Hepatocyte (in vitro differentiated cells): ENCODE data around the gene HNF1B. TPM values are rescaled to one million over a fixed set of nuclear protein-coding genes. Genes with fewer than 3 reads are reported as not detected.

Source experiments
- DNase-seq: peaks from one replicate; pipeline ENCODE4 v3.0.0-alpha.2; 2016; ENCODE audit warnings: low spot score
- H2AFZ ChIP-seq: fragments of 200-600 bp; sonication (generic); 2 replicates; pipeline ENCODE4 v1.6.0; 2016; ENCODE audit warnings: antibody characterized with exemption, mild to moderate bottlenecking
- H3K27ac ChIP-seq: fragments of 200-600 bp; sonication (generic); 2 replicates; pipeline ENCODE4 v1.5.1; 2016; ENCODE audit warnings: mild to moderate bottlenecking
- H3K27me3 ChIP-seq: fragments of 200-600 bp; sonication (generic); 2 replicates; pipeline ENCODE4 v1.6.1; 2016
- H3K36me3 ChIP-seq: fragments of 200-600 bp; sonication (generic); replicated peaks from 2 replicates; pipeline ENCODE4 v1.5.1; 2016; ENCODE audit warnings: low read depth; ENCODE audit not compliant: insufficient read depth
- H3K4me1 ChIP-seq: fragments of 200-600 bp; sonication (generic); 2 replicates; pipeline ENCODE4 v1.5.1; 2016; ENCODE audit warnings: mild to moderate bottlenecking, moderate library complexity; ENCODE audit not compliant: insufficient read depth
- H3K4me2 ChIP-seq: fragments of 200-600 bp; sonication (generic); 2 replicates; pipeline ENCODE4 v1.6.0; 2016
- H3K4me3 ChIP-seq: fragments of 200-600 bp; sonication (generic); 2 replicates; pipeline ENCODE4 v1.5.1; 2016; ENCODE audit warnings: mild to moderate bottlenecking
- H3K79me2 ChIP-seq: fragments of 200-600 bp; sonication (generic); 2 replicates; pipeline ENCODE4 v1.6.0; 2017; ENCODE audit warnings: mild to moderate bottlenecking
- H3K9me2 ChIP-seq: fragments of 200-600 bp; sonication (generic); replicated peaks from 2 replicates; pipeline ENCODE4 v1.6.0; 2017; ENCODE audit warnings: mild to moderate bottlenecking; ENCODE audit not compliant: insufficient read depth
- H3K9me3 ChIP-seq: fragments of 200-600 bp; sonication (generic); 2 replicates; pipeline ENCODE4 v1.5.1; 2016; ENCODE audit warnings: low read depth, mild to moderate bottlenecking
- H4K20me1 ChIP-seq: fragments of 200-600 bp; sonication (generic); 2 replicates; pipeline ENCODE4 v1.6.0; 2016; ENCODE audit warnings: mild to moderate bottlenecking; ENCODE audit not compliant: insufficient read depth, poor library complexity, severe bottlenecking
- CTCF ChIP-seq: fragments of 200-600 bp; sonication (generic); IDR thresholded peaks from 2 replicates; pipeline ENCODE4 v1.5.1; 2016; ENCODE audit warnings: antibody characterized with exemption, mild to moderate bottlenecking; ENCODE audit not compliant: poor library complexity
- EZH2 ChIP-seq: fragments of 200-600 bp; sonication (generic); IDR thresholded peaks from 2 replicates; pipeline ENCODE4 v1.6.1; 2016; ENCODE audit warnings: antibody characterized with exemption, mild to moderate bottlenecking, borderline replicate concordance
- EZH2phosphoT487 ChIP-seq: fragments of 200-600 bp; sonication (generic); IDR thresholded peaks from one replicate; pipeline ENCODE4 v1.6.1; 2018; ENCODE audit warnings: antibody characterized with exemption, mild to moderate bottlenecking, low read depth, moderate library complexity; ENCODE audit not compliant: unreplicated experiment, severe bottlenecking
- WGBS: methylation state at CpG from one replicate; pipeline ENCODE4 v1.1.6; 2016; ENCODE audit warnings: low lambda C conversion rate; ENCODE audit errors: missing lambda C conversion rate; 5-methylcytosine and 5-hydroxymethylcytosine counted together
- polyA plus RNA-seq: library from polyadenylated mRNA; unstranded; fragments of >200 nt; fragmentation: Nextera tagmentation; extraction: Ambion mirVana; gene quantifications from 2 replicates; pipeline ENCODE4 v1.2.1, GENCODE V29; 2016
- total RNA-seq: library from RNA; depleted of rRNA; stranded (reverse); fragments of >200 nt; gene quantifications from 2 replicates; pipeline ENCODE4 v1.2.3, GENCODE V29; 2014

The HNF1B gene
- total and polyA plus RNA-seq, 2 experiments from 2014 or later: 8.8 to 18.2 TPM

- no peak overlapping the region for H3K4me2 ChIP-seq
- H2AFZ ChIP-seq: no peak overlapping the region
- H3K9me2 ChIP-seq: no peaks in the 10 kb centered on the region
- peaks cover 17% of the 10 kb centered on the region for H3K4me1 ChIP-seq
- H3K79me2 ChIP-seq: peaks cover under 1% of the 10 kb centered on the region
- H3K4me3 ChIP-seq: no peak overlapping the region
- whole genome bisulfite sequencing: 39% methylated on average over 1 of the region's 1 CpG
- no peaks in the 10 kb centered on the region for H3K9me3 ChIP-seq
- H3K36me3 ChIP-seq: no peaks in the 10 kb centered on the region
- TF ChIP-seq EZH2: no peak
- TF ChIP-seq CTCF: no peak
- TF ChIP-seq EZH2phosphoT487: no peak
- peak overlapping the region; percentile 40 for H3K27ac ChIP-seq
- no peaks in the 10 kb centered on the region for H4K20me1 ChIP-seq
- peaks cover 6% of the 10 kb centered on the region for H3K27me3 ChIP-seq
- no peak for DNase-seq
These were observed 97.0 kb downstream of the HNF1B start for GRCh38 chr17:37647856-37648255.

GRCh38 chr17:37643869-37644268 lies 101.0 kb downstream of the HNF1B start:
- Histone ChIP-seq H3K4me3 (peak overlapping the region; percentile 11), H3K27ac (peak overlapping the region; percentile 79)
- WGBS: 8% methylated on average over 3 of the region's 3 CpGs

GRCh38 chr17:37643118-37643766 lies 101.6 kb downstream of the HNF1B start, which contains the start of gene DDX52:
Gene DDX52 (minus strand): TSS chr17:37643446. CDS start chr17:37643420, 26 bp downstream.
- Histone ChIP-seq H4K20me1 (peaks cover 10% of the 10 kb centered on the region), H3K79me2 (peaks cover 45% of the 10 kb centered on the region), H3K27me3 (peaks cover 2% of the 10 kb centered on the region), H3K36me3 (no peaks in the 10 kb centered on the region), H3K27ac (peak within 1 kb of the TSS; percentile 92), H3K4me1 (peaks cover 23% of the 10 kb centered on the region), H3K9me3 (no peaks in the 10 kb centered on the region), H2AFZ (peak within 1 kb of the TSS; percentile 47), H3K4me2 (peak within 1 kb of the TSS; percentile 82), H3K9me2 (no peaks in the 10 kb centered on the region), H3K4me3 (peak within 1 kb of the TSS; percentile 80)
- WGBS: 2% methylated on average over 43 of the region's 43 CpGs
- no peak for TF ChIP-seq EZH2phosphoT487
- TF ChIP-seq CTCF: no peak
- peak; percentile 97 for DNase-seq

More at GRCh38 chr17:37643869-37644268, 101.0 kb downstream of the HNF1B start:
- no peak for TF ChIP-seq CTCF
- no peak for TF ChIP-seq EZH2phosphoT487
- TF ChIP-seq EZH2: no peak
- H3K4me2 ChIP-seq: peak overlapping the region; percentile 67
- no peaks in the 10 kb centered on the region for H3K9me2 ChIP-seq
- H3K4me1 ChIP-seq: peaks cover 27% of the 10 kb centered on the region
- H4K20me1 ChIP-seq: peaks cover 10% of the 10 kb centered on the region
- peaks cover 6% of the 10 kb centered on the region for H3K27me3 ChIP-seq
- H3K36me3 ChIP-seq: no peaks in the 10 kb centered on the region
- peak; percentile 38 for DNase-seq
- peak overlapping the region; percentile 27 for H2AFZ ChIP-seq
- peaks cover 40% of the 10 kb centered on the region for H3K79me2 ChIP-seq
- no peaks in the 10 kb centered on the region for H3K9me3 ChIP-seq
